Stimulated activated CD4-positive, alpha-beta T cell treated with anti-CD3 and anti-CD28 coated beads, Interleukin-1b, Interleukin-23, amount 100 ng/mL, for 24 hours (primary cell): ENCODE measurements around the gene ATP1A3.
"Not testable (repeated sequence)": the region's sequence is repeated elsewhere in the genome, so short reads cannot be mapped to it uniquely, and the experiment has no call there.

Experiments
- DNase-seq, 4 experiments: peaks; one replicate each; pipeline ENCODE4 v3.0.0-alpha.2; 2020; ENCODE audit warnings: low read depth in 4 of 4, low spot score in 1 of 4

ATP1A3 gene

GRCh38 chr19:41993612-41994483, at the start of gene ATP1A3:
Gene ATP1A3 (minus strand): TSS chr19:41994230. CDS start chr19:41994076, 154 bp downstream.
- peak in 3 of 4 experiments; percentile 25 to 54 (median 34) for DNase-seq

GRCh38 chr19:42042455-42043170, 48.6 kb upstream of the ATP1A3 start:
- DNase-seq: no peak

- DNase-seq: not testable (repeated sequence)
Observed at GRCh38 chr19:42040491-42040890, 46.5 kb upstream of the ATP1A3 start.

GRCh38 chr19:42040031-42040430, 46.0 kb upstream of the ATP1A3 start:
- no peak for DNase-seq

- DNase-seq: no peak
Observed at GRCh38 chr19:42038666-42039065, 44.6 kb upstream of the ATP1A3 start.

GRCh38 chr19:42037649-42038048, 43.6 kb upstream of the ATP1A3 start:
- DNase-seq: no peak

- DNase-seq: peak; percentile 42 to 47 (median 46)
Observed at GRCh38 chr19:42034640-42035391, 40.8 kb upstream of the ATP1A3 start.

- DNase-seq: no peak
Observed at GRCh38 chr19:42033413-42033812, 39.4 kb upstream of the ATP1A3 start.

GRCh38 chr19:42032431-42032830, 38.4 kb upstream of the ATP1A3 start:
- DNase-seq: no peak

- no peak for DNase-seq
Observed at GRCh38 chr19:42030645-42031440, 36.8 kb upstream of the ATP1A3 start.

- peak in 1 of 4 experiments; percentile 9 for DNase-seq
Observed at GRCh38 chr19:42028304-42029216, 34.5 kb upstream of the ATP1A3 start.

- no peak for DNase-seq
Observed at GRCh38 chr19:42024622-42025111, 30.6 kb upstream of the ATP1A3 start.

GRCh38 chr19:42023943-42024260, 29.9 kb upstream of the ATP1A3 start:
- DNase-seq: no peak

GRCh38 chr19:42023121-42023942, 29.3 kb upstream of the ATP1A3 start:
- peak in 1 of 4 experiments; percentile 6 for DNase-seq

- no peak for DNase-seq
Observed at GRCh38 chr19:42022616-42023015, 28.6 kb upstream of the ATP1A3 start.

- DNase-seq: no peak
Observed at GRCh38 chr19:42021185-42021584, 27.2 kb upstream of the ATP1A3 start.

- no peak for DNase-seq
Observed at GRCh38 chr19:42018503-42019193, 24.6 kb upstream of the ATP1A3 start.

GRCh38 chr19:42017040-42017439, 23.0 kb upstream of the ATP1A3 start:
- DNase-seq: no peak
